Calu3 (cell line): Measurements from ENCODE around the gene ZFYVE28. TPM values are rescaled to one million over a fixed set of nuclear protein-coding genes. Genes with fewer than 3 reads are reported as not detected.

Experiments
- BruUV-seq: library from RNA; stranded (reverse); fragments of 400-500 nt; replicated peaks from 2 replicates; lab custom pipeline; 2021; lab: Mats Ljungman, UMichigan
- CTCF ChIA-PET: fragments of 300-600 bp; sonication (Branson Sonifier 250); formaldehyde crosslinking; loops from one replicate; lab custom pipeline; 2022; ENCODE audit warnings: antibody characterized with exemption; lab: Charles Lee
- DNase-seq: peaks from one replicate; pipeline ENCODE4 v3.0.0; 2022
- H3K27ac Mint-ChIP-seq: one replicate; pipeline ENCODE4 v1.8.0; 2022; ENCODE audit warnings: mixed read lengths; ENCODE audit not compliant: unreplicated experiment
- H3K27me3 Mint-ChIP-seq: one replicate; pipeline ENCODE4 v1.8.0; 2022; ENCODE audit warnings: mixed read lengths; ENCODE audit not compliant: unreplicated experiment
- H3K36me3 Mint-ChIP-seq: one replicate; pipeline ENCODE4 v1.8.0; 2022; ENCODE audit warnings: mild to moderate bottlenecking, moderate library complexity, mixed read lengths; ENCODE audit not compliant: insufficient read depth, unreplicated experiment
- H3K4me1 Mint-ChIP-seq: one replicate; pipeline ENCODE4 v1.8.0; 2022; ENCODE audit warnings: mild to moderate bottlenecking, low read depth, mixed read lengths; ENCODE audit not compliant: unreplicated experiment
- H3K4me3 Mint-ChIP-seq: one replicate; pipeline ENCODE4 v1.8.0; 2022; ENCODE audit warnings: mild to moderate bottlenecking, low read depth, moderate library complexity, mixed read lengths; ENCODE audit not compliant: unreplicated experiment
- H3K9me3 Mint-ChIP-seq: one replicate; pipeline ENCODE4 v1.8.0; 2022; ENCODE audit warnings: low read depth, mixed read lengths; ENCODE audit not compliant: unreplicated experiment
- intact Hi-C: fragments of 100-400 bp; cut with micrococcal nuclease; formaldehyde crosslinking; loops from one replicate; pipeline ENCODE4 v1.10.0; 2022; ENCODE audit not compliant: unreplicated experiment
- total RNA-seq: library from RNA; stranded (reverse); gene quantifications from 2 replicates; pipeline ENCODE4 v1.2.3, GENCODE V29; 2022
- TF ChIP-seq, protein P1 (sequence below): fragments of 200-600 bp; IDR thresholded peaks from one replicate; pipeline ENCODE4 v1.8.0; 2022; ENCODE audit warnings: antibody characterized with exemption; ENCODE audit not compliant: unreplicated experiment

Gene ZFYVE28
- total RNA-seq, 1 experiment from 2014 or later, result 1.2 TPM

GRCh38 chr4:2458546-2459491 lies 40.4 kb upstream of the ZFYVE28 start:
- no peak for DNase-seq
- TF ChIP-seq, protein P1, sequence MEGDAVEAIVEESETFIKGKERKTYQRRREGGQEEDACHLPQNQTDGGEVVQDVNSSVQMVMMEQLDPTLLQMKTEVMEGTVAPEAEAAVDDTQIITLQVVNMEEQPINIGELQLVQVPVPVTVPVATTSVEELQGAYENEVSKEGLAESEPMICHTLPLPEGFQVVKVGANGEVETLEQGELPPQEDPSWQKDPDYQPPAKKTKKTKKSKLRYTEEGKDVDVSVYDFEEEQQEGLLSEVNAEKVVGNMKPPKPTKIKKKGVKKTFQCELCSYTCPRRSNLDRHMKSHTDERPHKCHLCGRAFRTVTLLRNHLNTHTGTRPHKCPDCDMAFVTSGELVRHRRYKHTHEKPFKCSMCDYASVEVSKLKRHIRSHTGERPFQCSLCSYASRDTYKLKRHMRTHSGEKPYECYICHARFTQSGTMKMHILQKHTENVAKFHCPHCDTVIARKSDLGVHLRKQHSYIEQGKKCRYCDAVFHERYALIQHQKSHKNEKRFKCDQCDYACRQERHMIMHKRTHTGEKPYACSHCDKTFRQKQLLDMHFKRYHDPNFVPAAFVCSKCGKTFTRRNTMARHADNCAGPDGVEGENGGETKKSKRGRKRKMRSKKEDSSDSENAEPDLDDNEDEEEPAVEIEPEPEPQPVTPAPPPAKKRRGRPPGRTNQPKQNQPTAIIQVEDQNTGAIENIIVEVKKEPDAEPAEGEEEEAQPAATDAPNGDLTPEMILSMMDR, result no peak
- H3K27me3 Mint-ChIP-seq, result peaks cover 57% of the 10 kb centered on the region
- no peaks in the 10 kb centered on the region for H3K9me3 Mint-ChIP-seq
- H3K27ac Mint-ChIP-seq, result no peak overlapping the region
- H3K4me1 Mint-ChIP-seq, result peaks cover 16% of the 10 kb centered on the region
- peaks cover 4% of the 10 kb centered on the region for H3K36me3 Mint-ChIP-seq
- no TSS peak for BruUV-seq
- intact Hi-C loops, result no loop called here
- CTCF ChIA-PET, result no interaction called here
- H3K4me3 Mint-ChIP-seq, result no peak overlapping the region

- Mint-ChIP-seq H3K36me3 (no peaks in the 10 kb centered on the region), H3K27me3 (peaks cover 49% of the 10 kb centered on the region), H3K9me3 (no peaks in the 10 kb centered on the region), H3K4me1 (peaks cover 16% of the 10 kb centered on the region), H3K4me3 (no peak overlapping the region), H3K27ac (no peak overlapping the region)
- BruUV-seq, result no TSS peak
- CTCF ChIA-PET, result no interaction called here
- TF ChIP-seq, protein P1, result no peak
- intact Hi-C loops, result no loop called here
- DNase-seq, result no peak
These were observed 39.2 kb upstream of the ZFYVE28 start for GRCh38 chr4:2457481-2458295.

DNA sequence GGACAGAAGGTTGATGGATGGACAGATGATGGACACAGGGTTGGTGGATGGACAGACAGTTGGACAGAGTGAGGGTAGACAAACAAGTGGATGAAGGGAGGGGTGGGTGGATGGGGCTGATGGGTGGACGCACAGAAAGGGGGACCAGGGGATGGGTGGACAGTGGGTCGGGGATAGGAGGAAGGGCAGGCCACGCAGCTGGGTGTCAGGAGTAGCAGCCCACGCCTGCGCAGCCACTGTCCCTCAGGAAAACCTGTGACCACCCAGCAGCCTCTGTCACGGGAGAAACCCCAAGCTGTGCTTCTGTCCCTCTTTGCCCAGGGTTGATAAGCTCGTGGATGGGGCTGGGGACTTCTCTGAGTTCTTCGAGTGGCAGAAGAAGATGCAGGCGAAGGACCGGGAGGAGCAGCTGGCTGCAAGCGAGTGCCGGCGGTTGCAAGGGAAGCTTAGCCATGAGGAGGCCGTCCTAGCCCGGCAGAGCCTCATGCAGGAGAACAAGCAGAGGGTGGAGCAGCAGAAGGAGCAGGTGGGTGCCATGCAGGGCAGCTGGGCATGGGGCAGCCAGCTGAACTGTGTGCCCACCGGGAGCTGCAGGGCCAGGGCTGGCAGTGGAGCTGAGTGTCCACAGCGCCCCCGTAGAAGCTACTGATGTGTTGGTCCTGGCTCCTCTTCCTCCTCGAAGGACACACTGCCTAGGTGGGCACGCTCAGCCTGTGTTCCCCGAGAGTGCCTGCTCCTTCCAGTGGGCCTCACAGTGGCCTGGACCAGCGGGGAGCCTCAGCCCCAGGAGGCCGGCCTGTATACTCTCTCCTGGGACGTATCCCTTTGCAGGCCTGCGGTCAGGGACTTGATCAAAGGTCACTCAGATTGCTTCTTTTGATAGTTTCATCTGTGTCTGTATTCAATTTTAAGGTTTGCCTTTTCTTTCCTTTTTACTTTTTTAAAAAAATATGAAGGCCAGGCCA lies 33.7 kb upstream of the ZFYVE28 start:
- Mint-ChIP-seq H3K27ac (no peak overlapping the region), H3K36me3 (no peaks in the 10 kb centered on the region), H3K27me3 (peaks cover 15% of the 10 kb centered on the region), H3K4me3 (no peak overlapping the region), H3K9me3 (no peaks in the 10 kb centered on the region), H3K4me1 (no peaks in the 10 kb centered on the region)
- TF ChIP-seq, protein P1, result no peak
- DNase-seq, result no peak
- no TSS peak for BruUV-seq
- CTCF ChIA-PET, result interaction anchor here (0.5 to 1.4 kb wide), 3 partner anchors 10 to 83 kb away, joined by 3 to 4 read pairs (median 3); no protein-coding TSS in a partner anchor
- intact Hi-C loops, result no loop called here
